ENCODE data around the gene CENPT.

- no peak for TF ChIP-seq POLR2A (IDR thresholded peaks at IDR 0.05)
- TF ChIP-seq CTCF (IDR thresholded peaks at IDR 0.05), result no peak
Observed at GRCh38 chr16:67885545-67885944, 38.1 kb upstream of the CENPT start.

Data from lower leg skin (tissue), 3 donors.